ENCODE results near the gene NDUFA12.

GRCh38 chr12:95014554-95014953, 11.1 kb upstream of the NDUFA12 start:
- TF ChIP-seq, protein P1, sequence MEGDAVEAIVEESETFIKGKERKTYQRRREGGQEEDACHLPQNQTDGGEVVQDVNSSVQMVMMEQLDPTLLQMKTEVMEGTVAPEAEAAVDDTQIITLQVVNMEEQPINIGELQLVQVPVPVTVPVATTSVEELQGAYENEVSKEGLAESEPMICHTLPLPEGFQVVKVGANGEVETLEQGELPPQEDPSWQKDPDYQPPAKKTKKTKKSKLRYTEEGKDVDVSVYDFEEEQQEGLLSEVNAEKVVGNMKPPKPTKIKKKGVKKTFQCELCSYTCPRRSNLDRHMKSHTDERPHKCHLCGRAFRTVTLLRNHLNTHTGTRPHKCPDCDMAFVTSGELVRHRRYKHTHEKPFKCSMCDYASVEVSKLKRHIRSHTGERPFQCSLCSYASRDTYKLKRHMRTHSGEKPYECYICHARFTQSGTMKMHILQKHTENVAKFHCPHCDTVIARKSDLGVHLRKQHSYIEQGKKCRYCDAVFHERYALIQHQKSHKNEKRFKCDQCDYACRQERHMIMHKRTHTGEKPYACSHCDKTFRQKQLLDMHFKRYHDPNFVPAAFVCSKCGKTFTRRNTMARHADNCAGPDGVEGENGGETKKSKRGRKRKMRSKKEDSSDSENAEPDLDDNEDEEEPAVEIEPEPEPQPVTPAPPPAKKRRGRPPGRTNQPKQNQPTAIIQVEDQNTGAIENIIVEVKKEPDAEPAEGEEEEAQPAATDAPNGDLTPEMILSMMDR (conservative IDR thresholded peaks at IDR 0.05; ENCODE audit: low read length): no peak
- TF ChIP-seq EZH2phosphoT487 (IDR thresholded peaks at IDR 0.05; ENCODE audit: borderline replicate concordance): no peak
